AG09309 (cell line): ENCODE measurements around the gene HIPK2.

ENCODE experiments used
- DNase-seq: peaks from one replicate; pipeline ENCODE4 v3.0.0-alpha.2; 2010; ENCODE audit warnings: low read depth
- H3K4me3 ChIP-seq: 2 replicates; pipeline ENCODE4 v1.5.1; 2011; ENCODE audit warnings: mild to moderate bottlenecking, low read depth, low read length, moderate library complexity; ENCODE audit not compliant: control insufficient read depth
- CTCF ChIP-seq: IDR thresholded peaks from 2 replicates; pipeline ENCODE4 v1.5.1; 2011; ENCODE audit warnings: mild to moderate bottlenecking, low read depth, low read length, inconsistent platforms; ENCODE audit not compliant: insufficient read depth, control insufficient read depth; ENCODE audit errors: missing control alignments

HIPK2 gene

DNA sequence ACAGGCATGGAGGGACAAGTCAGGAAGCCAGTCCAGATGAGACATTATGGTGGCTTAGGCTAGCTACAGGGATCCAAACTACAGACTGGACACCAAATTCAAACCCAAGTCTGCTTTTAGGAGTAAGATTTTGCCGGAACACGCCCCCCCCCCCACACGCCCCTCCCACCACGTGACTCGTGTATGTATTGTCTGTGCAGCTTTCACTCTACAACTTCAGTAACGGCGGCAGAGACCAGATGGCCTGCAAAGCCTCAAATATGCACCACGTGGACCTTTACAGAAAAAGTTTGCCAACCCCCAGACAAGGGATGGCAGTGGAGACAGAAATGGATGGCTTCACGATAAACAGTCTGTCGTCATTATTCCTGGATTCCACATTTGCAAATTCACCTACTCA, 14.5 kb downstream of the HIPK2 start:
- no peak for DNase-seq
- no peak for TF ChIP-seq CTCF
- no peak overlapping the region for H3K4me3 ChIP-seq

GRCh38 chr7:139762886-139763285, 14.9 kb downstream of the HIPK2 start:
- no peak for TF ChIP-seq CTCF
- DNase-seq, result no peak
- H3K4me3 ChIP-seq, result no peak overlapping the region

GRCh38 chr7:139758388-139758787, 19.4 kb downstream of the HIPK2 start:
- DNase-seq, result no peak
- H3K4me3 ChIP-seq, result no peak overlapping the region
- no peak for TF ChIP-seq CTCF

DNA sequence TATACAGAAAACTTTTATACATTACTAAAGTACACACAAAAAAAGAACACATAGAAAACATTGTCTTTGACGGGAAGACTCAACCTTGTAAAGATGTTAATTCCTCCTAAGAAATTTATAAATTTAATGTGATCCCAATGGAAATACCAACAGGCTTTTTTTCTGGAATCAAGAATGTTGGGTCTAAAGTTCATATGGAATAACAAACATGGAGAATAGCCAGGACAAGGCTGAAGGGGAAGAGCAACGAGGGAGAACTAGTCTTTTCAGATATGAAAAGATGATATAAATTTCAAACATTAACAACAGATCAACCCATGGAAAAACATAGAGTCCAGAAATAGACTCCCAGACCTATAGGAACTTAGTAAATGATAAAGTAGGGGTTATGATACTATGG, 19.8 kb downstream of the HIPK2 start:
- no peak for TF ChIP-seq CTCF
- H3K4me3 ChIP-seq, result no peak overlapping the region
- DNase-seq, result no peak

GRCh38 chr7:139753693-139754111, 24.1 kb downstream of the HIPK2 start:
- no peak for DNase-seq
- no peak overlapping the region for H3K4me3 ChIP-seq
- no peak for TF ChIP-seq CTCF

- DNase-seq, result no peak
- H3K4me3 ChIP-seq, result no peak overlapping the region
- TF ChIP-seq CTCF, result peak; percentile 9
These were observed 24.6 kb downstream of the HIPK2 start for GRCh38 chr7:139753081-139753692.

GRCh38 chr7:139752604-139753003, 25.2 kb downstream of the HIPK2 start:
- TF ChIP-seq CTCF, result no peak
- H3K4me3 ChIP-seq, result no peak overlapping the region
- no peak for DNase-seq
